Stimulated activated naive CD8-positive, alpha-beta T cell treated with anti-CD3 and anti-CD28 coated beads, Interleukin-15, amount 100 ng/mL, for 72 hours (primary cell): Measurements from ENCODE around the gene TACC2.
"Not testable (repeated sequence)": the region's sequence is repeated elsewhere in the genome, so short reads cannot be mapped to it uniquely, and the experiment has no call there.

Experiments used
- ATAC-seq: fragments of 150-1000 bp; cut with Tn5 transposase; 2 replicates; pipeline ENCODE4 v1.10.0; 2021; ENCODE audit warnings: mild to moderate bottlenecking, moderate library complexity
- DNase-seq, 2 donors: peaks; one replicate each; pipeline ENCODE4 v3.0.0; 2021 to 2022
- H3K27ac Mint-ChIP-seq, 2 donors: one replicate each; pipeline ENCODE4 v1.8.0; 2022; ENCODE audit warnings: mild to moderate bottlenecking in 2 of 2, mixed read lengths in 2 of 2, moderate library complexity in 2 of 2
- H3K27me3 Mint-ChIP-seq: one replicate; pipeline ENCODE4 v1.8.0; 2022; ENCODE audit warnings: mixed read lengths
- H3K4me1 Mint-ChIP-seq: one replicate; pipeline ENCODE4 v1.8.0; 2022; ENCODE audit warnings: mild to moderate bottlenecking, mixed read lengths
- H3K4me3 Mint-ChIP-seq, 2 donors: one replicate each; pipeline ENCODE4 v1.8.0; 2022; ENCODE audit warnings: mild to moderate bottlenecking in 2 of 2, mixed read lengths in 2 of 2, moderate library complexity in 1 of 2
- H3K9me3 Mint-ChIP-seq, 2 donors: one replicate each; pipeline ENCODE4 v1.8.0; 2022; ENCODE audit warnings: mixed read lengths in 2 of 2

The TACC2 gene, protein sequence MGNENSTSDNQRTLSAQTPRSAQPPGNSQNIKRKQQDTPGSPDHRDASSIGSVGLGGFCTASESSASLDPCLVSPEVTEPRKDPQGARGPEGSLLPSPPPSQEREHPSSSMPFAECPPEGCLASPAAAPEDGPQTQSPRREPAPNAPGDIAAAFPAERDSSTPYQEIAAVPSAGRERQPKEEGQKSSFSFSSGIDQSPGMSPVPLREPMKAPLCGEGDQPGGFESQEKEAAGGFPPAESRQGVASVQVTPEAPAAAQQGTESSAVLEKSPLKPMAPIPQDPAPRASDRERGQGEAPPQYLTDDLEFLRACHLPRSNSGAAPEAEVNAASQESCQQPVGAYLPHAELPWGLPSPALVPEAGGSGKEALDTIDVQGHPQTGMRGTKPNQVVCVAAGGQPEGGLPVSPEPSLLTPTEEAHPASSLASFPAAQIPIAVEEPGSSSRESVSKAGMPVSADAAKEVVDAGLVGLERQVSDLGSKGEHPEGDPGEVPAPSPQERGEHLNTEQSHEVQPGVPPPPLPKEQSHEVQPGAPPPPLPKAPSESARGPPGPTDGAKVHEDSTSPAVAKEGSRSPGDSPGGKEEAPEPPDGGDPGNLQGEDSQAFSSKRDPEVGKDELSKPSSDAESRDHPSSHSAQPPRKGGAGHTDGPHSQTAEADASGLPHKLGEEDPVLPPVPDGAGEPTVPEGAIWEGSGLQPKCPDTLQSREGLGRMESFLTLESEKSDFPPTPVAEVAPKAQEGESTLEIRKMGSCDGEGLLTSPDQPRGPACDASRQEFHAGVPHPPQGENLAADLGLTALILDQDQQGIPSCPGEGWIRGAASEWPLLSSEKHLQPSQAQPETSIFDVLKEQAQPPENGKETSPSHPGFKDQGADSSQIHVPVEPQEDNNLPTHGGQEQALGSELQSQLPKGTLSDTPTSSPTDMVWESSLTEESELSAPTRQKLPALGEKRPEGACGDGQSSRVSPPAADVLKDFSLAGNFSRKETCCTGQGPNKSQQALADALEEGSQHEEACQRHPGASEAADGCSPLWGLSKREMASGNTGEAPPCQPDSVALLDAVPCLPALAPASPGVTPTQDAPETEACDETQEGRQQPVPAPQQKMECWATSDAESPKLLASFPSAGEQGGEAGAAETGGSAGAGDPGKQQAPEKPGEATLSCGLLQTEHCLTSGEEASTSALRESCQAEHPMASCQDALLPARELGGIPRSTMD (N-terminal part only)

DNA sequence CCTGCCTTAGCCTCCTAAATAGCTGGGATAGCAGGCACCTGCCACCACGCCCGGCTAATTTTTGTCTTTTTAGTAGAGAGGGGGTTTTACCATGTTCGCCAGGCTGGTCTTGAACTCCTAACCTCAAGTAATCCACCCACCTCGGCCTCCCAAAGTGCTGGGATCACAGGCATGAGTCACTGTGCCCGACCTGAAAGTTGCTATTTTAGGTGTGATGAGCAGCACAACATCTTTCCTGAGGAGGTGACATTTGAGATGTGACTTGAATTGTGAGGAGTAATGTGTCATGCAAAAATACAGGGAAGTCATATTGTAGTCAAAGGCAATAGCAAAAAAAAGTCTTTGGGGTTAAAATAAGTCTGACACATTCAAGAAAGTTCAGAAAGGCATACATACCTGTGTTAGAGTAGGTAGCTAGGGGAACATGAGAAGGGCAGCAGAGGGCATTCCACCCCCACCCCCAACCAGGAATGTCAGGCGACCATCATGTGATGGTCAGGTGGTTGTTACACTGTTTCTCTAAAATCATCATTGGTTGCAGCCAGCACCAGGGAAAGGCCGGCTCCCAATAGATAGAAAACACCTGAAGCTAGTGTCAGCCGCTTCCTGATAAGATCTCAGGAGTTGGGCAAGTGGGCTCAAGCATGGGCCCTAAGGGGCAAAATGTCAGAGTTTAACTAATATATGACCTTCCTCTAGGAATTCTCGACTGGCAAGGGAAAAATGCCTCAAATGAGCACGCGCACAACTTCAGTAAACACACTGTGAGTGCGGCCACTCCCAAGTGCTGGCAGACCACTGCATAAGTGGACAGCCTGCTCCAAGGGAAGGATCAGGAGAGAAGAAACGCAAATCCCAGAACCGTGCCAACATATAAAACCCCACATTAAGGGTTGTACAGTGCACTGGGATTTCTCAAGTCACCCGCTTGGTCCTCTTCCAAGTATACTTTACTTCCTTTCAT lies at the start of gene TACC2:
Gene TACC2 (plus strand): TSS at position 803 of the 964 bp plus-strand sequence. CDS start 32,819 bp downstream, outside the sequence.
- no peak for DNase-seq
- ATAC-seq: no peak
- Mint-ChIP-seq H3K4me3 (no peak within 1 kb of the TSS), H3K27ac (no peak within 1 kb of the TSS), H3K27me3 (peaks cover 33% of the 10 kb centered on the region), H3K4me1 (peaks cover 13% of the 10 kb centered on the region), H3K9me3 (peaks cover 15 to 21% of the 10 kb centered on the region in 2 donors)

- no peaks in the 10 kb centered on the region for H3K4me1 Mint-ChIP-seq
- H3K27ac Mint-ChIP-seq: no peak overlapping the region
- no peak for ATAC-seq
- H3K9me3 Mint-ChIP-seq: no peaks in the 10 kb centered on the region
- DNase-seq: no peak
- H3K27me3 Mint-ChIP-seq: peaks cover 26% of the 10 kb centered on the region
- H3K4me3 Mint-ChIP-seq: no peak overlapping the region
These were observed 47.4 kb upstream of the TACC2 start for GRCh38 chr10:121941532-121941931.

- peaks cover 16% of the 10 kb centered on the region for H3K27me3 Mint-ChIP-seq
- H3K9me3 Mint-ChIP-seq: no peaks in the 10 kb centered on the region
- ATAC-seq (no peak), DNase-seq (no peak)
- no peaks in the 10 kb centered on the region for H3K4me1 Mint-ChIP-seq
- H3K27ac Mint-ChIP-seq: peak overlapping the region in 1 of 2 donors; percentile 38
- H3K4me3 Mint-ChIP-seq: no peak overlapping the region
These were observed 46.1 kb upstream of the TACC2 start for GRCh38 chr10:121942749-121943416.

DNA sequence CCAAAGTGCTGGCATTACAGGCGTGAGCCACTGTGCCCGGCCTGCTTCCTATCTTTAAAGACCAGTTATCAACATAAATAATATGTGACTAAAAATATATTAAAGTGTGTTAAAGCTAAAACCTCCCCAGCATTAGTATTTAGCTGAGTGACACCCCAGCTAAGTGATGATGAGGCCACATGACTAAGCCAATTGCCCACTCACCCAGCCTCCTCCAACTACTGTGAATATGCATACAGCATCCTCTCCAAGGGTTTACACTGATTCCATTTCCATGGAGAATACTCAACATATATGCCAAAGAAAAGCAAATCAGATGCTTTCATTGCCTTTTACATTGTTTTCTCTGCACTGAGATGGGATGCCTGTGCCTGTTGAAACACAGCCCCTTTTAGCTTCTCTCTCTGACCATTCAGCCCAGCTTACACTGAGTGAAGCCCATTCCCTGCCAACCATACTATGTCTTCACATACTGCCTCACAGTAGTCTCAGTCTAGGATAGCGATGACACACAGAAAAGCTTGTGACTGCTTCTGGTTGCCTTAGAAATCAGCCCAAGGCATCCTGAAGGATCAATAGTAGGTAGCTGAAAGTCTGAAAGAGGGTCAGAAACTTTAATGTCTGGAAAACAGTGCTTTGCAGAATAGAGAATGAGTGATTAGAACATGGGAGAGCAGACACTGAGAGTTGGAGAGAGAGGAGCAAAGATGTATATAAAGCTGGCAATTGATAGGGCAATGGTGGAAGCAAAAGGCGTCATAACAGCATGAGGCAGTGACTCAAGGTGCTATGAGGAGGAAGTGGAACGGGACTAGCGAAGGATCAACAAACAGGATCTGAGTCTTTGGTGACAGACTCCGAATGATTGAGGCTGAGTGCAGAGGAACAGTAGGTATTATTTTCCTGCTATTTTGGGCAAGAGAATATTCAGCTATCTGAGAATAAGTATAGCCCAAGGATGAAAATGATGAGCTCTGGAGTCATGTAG lies 41.3 kb upstream of the TACC2 start:
- ATAC-seq (no peak), DNase-seq (no peak)
- Mint-ChIP-seq H3K4me3 (no peak overlapping the region), H3K27ac (peak overlapping the region in 1 of 2 donors; percentile 0), H3K9me3 (no peaks in the 10 kb centered on the region), H3K4me1 (no peaks in the 10 kb centered on the region), H3K27me3 (no peaks in the 10 kb centered on the region)

GRCh38 chr10:121949049-121949448 lies 39.9 kb upstream of the TACC2 start:
- ATAC-seq: no peak
- Mint-ChIP-seq H3K27me3 (no peaks in the 10 kb centered on the region), H3K27ac (no peak overlapping the region), H3K9me3 (no peaks in the 10 kb centered on the region), H3K4me1 (no peaks in the 10 kb centered on the region), H3K4me3 (no peak overlapping the region)
- no peak for DNase-seq

- H3K27ac Mint-ChIP-seq: no peak overlapping the region
These were observed 39.5 kb upstream of the TACC2 start for GRCh38 chr10:121949451-121949850.

DNA sequence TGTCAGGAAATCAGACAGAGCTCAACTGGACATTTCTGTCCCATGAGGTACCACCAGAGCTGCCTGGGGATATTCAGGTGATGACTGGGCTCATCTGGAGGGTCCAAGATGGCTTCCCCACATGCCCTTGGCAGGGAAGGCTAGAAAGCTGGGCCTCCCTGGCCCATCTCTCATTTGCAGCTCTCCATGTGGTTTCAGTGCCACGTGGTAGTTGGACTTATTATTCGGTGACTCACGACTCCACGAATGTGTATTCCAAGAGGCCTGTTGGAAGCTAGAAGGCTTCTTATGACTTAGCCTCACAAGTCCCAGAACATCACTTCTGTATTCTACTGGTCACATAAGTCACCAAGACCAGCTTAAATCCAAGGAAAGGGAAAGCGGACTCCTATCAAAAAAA lies 36.7 kb upstream of the TACC2 start:
- no peaks in the 10 kb centered on the region for H3K9me3 Mint-ChIP-seq
- ATAC-seq: no peak
- no peak overlapping the region for H3K27ac Mint-ChIP-seq
- no peaks in the 10 kb centered on the region for H3K27me3 Mint-ChIP-seq
- H3K4me1 Mint-ChIP-seq: peaks cover 4% of the 10 kb centered on the region
- no peak for DNase-seq
- H3K4me3 Mint-ChIP-seq: no peak overlapping the region

More at GRCh38 chr10:121949451-121949850, 39.5 kb upstream of the TACC2 start:
- no peak overlapping the region for H3K4me3 Mint-ChIP-seq
- DNase-seq: no peak
- no peaks in the 10 kb centered on the region for H3K9me3 Mint-ChIP-seq
- H3K4me1 Mint-ChIP-seq: no peaks in the 10 kb centered on the region
- ATAC-seq: no peak
- no peaks in the 10 kb centered on the region for H3K27me3 Mint-ChIP-seq

- Mint-ChIP-seq H3K9me3 (no peaks in the 10 kb centered on the region), H3K27ac (peak overlapping the region in 1 of 2 donors; percentile 14), H3K27me3 (no peaks in the 10 kb centered on the region), H3K4me1 (peaks cover 4% of the 10 kb centered on the region), H3K4me3 (no peak overlapping the region)
- DNase-seq: no peak
- no peak for ATAC-seq
These were observed 32.6 kb upstream of the TACC2 start for GRCh38 chr10:121956111-121957061.

DNA sequence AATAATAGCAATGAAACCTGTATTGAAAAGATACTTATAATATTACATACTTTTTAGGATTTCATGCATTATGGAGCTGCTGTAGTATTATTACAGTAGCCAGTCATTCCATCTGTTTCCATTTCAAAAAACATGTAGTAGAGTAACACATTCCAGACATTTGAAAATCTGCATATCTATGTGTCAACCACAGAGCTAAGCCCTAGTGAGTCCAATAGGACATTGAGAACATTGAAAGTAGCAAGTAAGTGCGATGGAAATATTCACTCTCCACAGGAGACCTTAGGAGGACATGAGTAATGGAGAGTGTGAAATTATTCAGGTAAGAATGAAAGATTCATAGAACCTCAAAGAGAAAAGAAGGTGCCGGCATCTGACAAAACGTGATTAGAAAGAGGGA lies 29.3 kb upstream of the TACC2 start:
- no peak for DNase-seq
- no peaks in the 10 kb centered on the region for H3K9me3 Mint-ChIP-seq
- peak overlapping the region in 1 of 2 donors; percentile 83 for H3K27ac Mint-ChIP-seq
- H3K4me3 Mint-ChIP-seq: no peak overlapping the region
- H3K27me3 Mint-ChIP-seq: no peaks in the 10 kb centered on the region
- ATAC-seq: peak; percentile 43
- peaks cover 4% of the 10 kb centered on the region for H3K4me1 Mint-ChIP-seq

DNA sequence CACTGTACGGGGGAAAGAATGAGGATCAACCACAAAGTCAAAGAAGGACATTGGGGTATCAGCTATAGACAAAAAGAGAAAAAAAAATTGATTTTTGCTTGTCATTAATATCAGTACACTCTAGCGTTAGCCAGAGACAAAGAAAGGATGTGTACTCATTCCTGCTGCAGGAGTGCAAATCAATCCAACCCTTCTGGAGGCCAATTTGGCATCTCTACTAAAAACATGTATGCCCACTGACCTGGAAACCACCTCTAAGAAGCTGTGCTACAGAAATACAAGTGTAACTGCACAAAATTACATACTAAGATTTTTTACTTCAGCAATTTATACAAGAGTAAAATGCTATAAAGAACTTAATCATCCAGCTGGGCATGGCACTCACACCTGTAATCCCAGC lies 27.5 kb upstream of the TACC2 start:
- H3K27me3 Mint-ChIP-seq: no peaks in the 10 kb centered on the region
- peaks cover 4% of the 10 kb centered on the region for H3K4me1 Mint-ChIP-seq
- no peak for ATAC-seq
- H3K27ac Mint-ChIP-seq: no peak overlapping the region
- no peak for DNase-seq
- H3K9me3 Mint-ChIP-seq: no peaks in the 10 kb centered on the region
- H3K4me3 Mint-ChIP-seq: no peak overlapping the region

- DNase-seq (no peak), ATAC-seq (no peak)
- H3K4me3 Mint-ChIP-seq: no peak overlapping the region
- no peaks in the 10 kb centered on the region for H3K27me3 Mint-ChIP-seq
- H3K4me1 Mint-ChIP-seq: no peaks in the 10 kb centered on the region
- no peak overlapping the region for H3K27ac Mint-ChIP-seq
- H3K9me3 Mint-ChIP-seq: no peaks in the 10 kb centered on the region
These were observed 23.0 kb upstream of the TACC2 start for GRCh38 chr10:121965996-121966395.

- H3K27ac Mint-ChIP-seq, DNase-seq, ATAC-seq, H3K27me3 Mint-ChIP-seq, H3K9me3 Mint-ChIP-seq, H3K4me3 Mint-ChIP-seq: not testable (repeated sequence)
- H3K4me1 Mint-ChIP-seq: peaks cover 19% of the 10 kb centered on the region
These were observed 19.9 kb upstream of the TACC2 start for GRCh38 chr10:121969086-121969485.
